HAP-1 (cell line): ENCODE data around the gene PLA2G4B.
A peak's percentile ranks its signal among the peaks of the same experiment; 100 is the strongest.

Experiments used
- DNase-seq, 2 experiments: peaks; one replicate each; pipeline ENCODE4 v3.0.0-alpha.2; 2016 to 2020; ENCODE audit warnings: low spot score in 2 of 2
- H3K27me3 ChIP-seq: fragments of 250-450 bp; sonication (Bioruptor Pico); 2 replicates; pipeline ENCODE4 v1.5.1; 2020; ENCODE audit warnings: low read depth, mild to moderate bottlenecking, moderate library complexity
- H3K36me3 ChIP-seq: fragments of 250-450 bp; sonication (Bioruptor Pico); replicated peaks from 2 replicates; pipeline ENCODE4 v1.5.1; 2020; ENCODE audit warnings: mild to moderate bottlenecking
- H3K4me1 ChIP-seq: fragments of 250-450 bp; sonication (Bioruptor Pico); 2 replicates; pipeline ENCODE4 v1.5.1; 2020; ENCODE audit warnings: mild to moderate bottlenecking
- H3K4me3 ChIP-seq: fragments of 250-450 bp; sonication (Bioruptor Pico); 2 replicates; pipeline ENCODE4 v1.5.1; 2020; ENCODE audit warnings: mild to moderate bottlenecking, moderate library complexity
- H3K9me3 ChIP-seq: fragments of 250-450 bp; sonication (Bioruptor Pico); 2 replicates; pipeline ENCODE4 v1.5.1; 2020; ENCODE audit warnings: mild to moderate bottlenecking, moderate library complexity
- in situ Hi-C: fragments of 300-500 bp; cut with MboI; formaldehyde crosslinking; loops from 3 replicates; pipeline ENCODE4 v1.14.3; 2020; ENCODE audit warnings: low sequenced_read_pairs, inconsistent platforms, mixed read lengths

Gene PLA2G4B

GRCh38 chr15:41801185-41801584 is 37.5 kb upstream of the PLA2G4B start:
- H3K36me3 ChIP-seq, result 0 out of 2 replicates have a peak, but pooled peaks cover 3% of the 10 kb centered on the region
- no peak for DNase-seq
- peaks cover 6% of the 10 kb centered on the region; the same call in 1 of the 2 replicates for H3K9me3 ChIP-seq
- in situ Hi-C loops, result no loop called here
- no peaks in the 10 kb centered on the region for H3K27me3 ChIP-seq
- no peaks in the 10 kb centered on the region for H3K4me1 ChIP-seq
- H3K4me3 ChIP-seq, result no peak overlapping the region

- no peak for DNase-seq
- Histone ChIP-seq H3K4me1 (no peaks in the 10 kb centered on the region), H3K27me3 (no peaks in the 10 kb centered on the region), H3K9me3 (peaks cover 6% of the 10 kb centered on the region; the same call in 1 of the 2 replicates), H3K36me3 (0 out of 2 replicates have a peak, but pooled peaks cover 3% of the 10 kb centered on the region), H3K4me3 (no peak overlapping the region)
- in situ Hi-C loops, result no loop called here
Observed at GRCh38 chr15:41801850-41802455, 36.7 kb upstream of the PLA2G4B start.

- Histone ChIP-seq H3K9me3 (peaks cover 6% of the 10 kb centered on the region; the same call in 1 of the 2 replicates), H3K4me1 (no peaks in the 10 kb centered on the region), H3K36me3 (0 out of 2 replicates have a peak, but pooled peaks cover 3% of the 10 kb centered on the region), H3K4me3 (no peak overlapping the region), H3K27me3 (no peaks in the 10 kb centered on the region)
- no peak for DNase-seq
- in situ Hi-C loops, result no loop called here
Observed at GRCh38 chr15:41804361-41804760, 34.3 kb upstream of the PLA2G4B start.

- no peak for DNase-seq
- Histone ChIP-seq H3K4me3 (no peak overlapping the region), H3K27me3 (no peaks in the 10 kb centered on the region), H3K9me3 (peaks cover 6% of the 10 kb centered on the region; the same call in 1 of the 2 replicates), H3K4me1 (no peaks in the 10 kb centered on the region), H3K36me3 (0 out of 2 replicates have a peak, but pooled peaks cover 3% of the 10 kb centered on the region)
- in situ Hi-C loops, result no loop called here
Observed at GRCh38 chr15:41804916-41805666, 33.6 kb upstream of the PLA2G4B start.

DNA sequence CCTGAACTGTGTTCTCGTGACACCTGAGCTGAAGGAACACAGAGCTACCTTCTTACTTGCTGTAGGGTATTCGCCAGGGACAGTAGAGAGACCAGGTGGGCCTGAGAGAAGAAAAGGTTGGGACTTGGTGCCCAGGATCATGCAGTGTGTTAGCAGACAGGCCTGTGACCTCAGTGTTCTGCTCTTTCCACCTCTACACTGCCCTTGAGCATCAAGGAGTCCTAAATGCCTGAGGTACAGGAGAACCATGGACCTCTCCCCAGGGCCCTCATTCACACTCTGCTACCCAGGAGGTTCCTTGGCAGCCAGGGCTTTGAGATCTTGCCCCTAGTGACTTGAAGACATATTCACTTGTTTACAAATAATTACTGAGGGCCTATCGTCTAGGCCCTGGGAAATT is 32.9 kb upstream of the PLA2G4B start:
- no peak overlapping the region for H3K4me3 ChIP-seq
- H3K27me3 ChIP-seq, result no peaks in the 10 kb centered on the region
- H3K9me3 ChIP-seq, result peaks cover 6% of the 10 kb centered on the region; the same call in 1 of the 2 replicates
- H3K4me1 ChIP-seq, result no peaks in the 10 kb centered on the region
- no peak for DNase-seq
- H3K36me3 ChIP-seq, result 0 out of 2 replicates have a peak, but pooled peaks cover 3% of the 10 kb centered on the region
- in situ Hi-C loops, result no loop called here

DNA sequence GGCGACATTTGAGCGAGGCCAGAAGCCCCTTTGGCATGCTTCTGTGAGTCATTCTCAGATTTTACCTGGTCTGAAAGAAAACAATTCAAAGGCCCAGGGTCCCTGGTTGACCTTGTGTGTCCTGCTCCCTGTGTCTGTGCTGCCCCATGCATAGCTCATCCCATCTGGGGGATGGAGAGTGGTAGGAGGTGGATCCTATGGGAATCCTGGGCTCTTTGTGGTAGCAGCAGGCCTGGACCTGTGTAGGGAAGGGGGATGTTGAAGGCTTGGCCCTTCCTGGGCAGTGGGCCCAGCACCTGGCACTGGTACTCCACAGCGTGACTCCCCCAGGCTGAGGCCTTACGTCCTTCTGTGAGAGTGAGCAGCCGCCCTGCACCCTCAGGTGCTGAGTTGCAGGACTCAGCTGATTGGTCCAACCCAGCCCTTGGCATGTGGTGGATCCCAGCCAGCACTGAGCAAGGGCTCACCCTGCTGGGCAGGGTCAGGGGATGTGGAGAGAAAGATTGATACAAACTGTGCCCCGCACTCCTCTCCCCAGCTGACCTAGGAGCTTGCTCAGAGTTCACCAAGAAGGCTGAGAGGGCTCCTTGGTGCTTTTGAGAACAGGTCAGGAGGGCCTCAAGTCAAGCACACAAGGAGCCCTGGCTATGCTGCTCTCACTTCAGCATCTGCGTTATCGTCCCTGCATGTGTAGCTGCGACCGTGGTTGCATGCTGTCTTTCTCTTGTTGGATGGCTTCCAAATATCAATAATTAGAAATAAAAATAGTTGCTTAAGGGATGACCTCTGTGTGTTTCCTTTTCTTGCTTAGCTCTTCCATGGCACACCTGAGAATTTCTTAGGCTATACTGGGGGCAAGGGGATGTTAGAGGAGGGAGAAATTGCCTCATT is 32.1 kb upstream of the PLA2G4B start:
- DNase-seq, result no peak

DNA sequence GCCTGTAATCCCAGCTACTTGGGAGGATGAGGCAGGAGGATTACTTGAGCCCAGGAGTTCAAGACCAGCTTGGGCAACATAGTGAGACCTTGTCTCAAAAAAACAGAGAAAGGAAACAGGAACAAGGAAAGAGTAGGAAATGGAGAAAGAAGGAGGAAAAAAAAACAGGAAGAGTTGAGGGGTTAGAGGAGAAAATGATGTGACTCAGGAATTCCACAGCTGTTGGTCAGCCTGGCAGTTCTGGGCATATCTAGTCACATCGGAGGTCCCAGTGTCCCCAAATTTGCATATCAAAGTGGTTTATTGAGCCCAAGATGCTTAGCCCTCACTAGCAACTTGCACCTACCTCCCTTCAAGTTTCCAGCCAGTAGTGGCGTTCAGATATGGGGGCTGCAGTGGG is 29.5 kb upstream of the PLA2G4B start:
- Histone ChIP-seq H3K36me3 (no peaks in the 10 kb centered on the region; the same call in 1 of the 2 replicates), H3K4me1 (no peaks in the 10 kb centered on the region), H3K4me3 (no peak overlapping the region), H3K27me3 (no peaks in the 10 kb centered on the region), H3K9me3 (no peaks in the 10 kb centered on the region)
- DNase-seq, result no peak
- in situ Hi-C loops, result no loop called here

More for the DNA sequence above, 32.1 kb upstream of the PLA2G4B start:
- Histone ChIP-seq H3K9me3 (peaks cover 3% of the 10 kb centered on the region; the same call in 1 of the 2 replicates), H3K4me1 (no peaks in the 10 kb centered on the region), H3K4me3 (no peak overlapping the region), H3K27me3 (no peaks in the 10 kb centered on the region), H3K36me3 (no peaks in the 10 kb centered on the region; the same call in 1 of the 2 replicates)
- in situ Hi-C loops, result no loop called here

DNA sequence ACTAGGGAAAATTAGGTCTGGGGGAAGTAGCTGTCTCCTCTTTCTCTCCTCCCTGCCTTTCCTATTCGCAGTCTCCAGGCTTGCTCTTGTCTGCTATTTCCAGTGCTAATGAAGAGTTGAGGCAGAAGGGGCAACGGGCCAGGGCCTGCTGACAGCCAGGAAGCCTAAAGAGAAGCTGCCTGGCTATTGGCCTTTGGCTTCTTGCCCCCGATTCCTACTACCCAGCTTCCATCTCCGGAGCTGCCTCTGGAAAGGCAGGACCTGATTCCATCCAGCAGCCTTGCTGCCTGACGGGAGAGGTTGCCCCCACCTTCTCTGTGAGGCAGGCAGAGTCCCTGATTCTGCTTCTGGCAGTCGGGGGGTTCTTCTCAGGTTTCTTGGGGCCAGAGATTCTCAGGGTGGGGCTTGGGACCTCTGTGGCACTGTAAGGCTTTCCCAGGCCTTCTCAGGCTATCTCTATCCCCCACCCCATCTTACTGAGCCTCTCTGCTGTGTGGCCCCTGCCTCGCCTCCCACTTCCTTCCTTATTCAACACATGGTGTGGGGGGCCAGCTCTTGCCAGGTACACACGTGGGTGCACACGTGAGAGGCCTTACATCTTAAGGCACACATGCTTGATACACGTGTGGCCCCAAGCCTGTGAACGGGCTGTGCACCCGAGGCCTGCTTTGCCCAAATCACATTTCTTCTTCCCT is 29.0 kb upstream of the PLA2G4B start:
- in situ Hi-C loops, result loop anchor here (5.0 to 10.0 kb wide), 3 partner anchors 37 to 245 kb away; partner anchors contain the start of gene MAPKBP1
- no peak for DNase-seq
- no peaks in the 10 kb centered on the region for H3K9me3 ChIP-seq
- H3K4me3 ChIP-seq, result no peak overlapping the region
- H3K27me3 ChIP-seq, result no peaks in the 10 kb centered on the region
- no peaks in the 10 kb centered on the region for H3K4me1 ChIP-seq
- H3K36me3 ChIP-seq, result no peaks in the 10 kb centered on the region; the same call in 1 of the 2 replicates

DNA sequence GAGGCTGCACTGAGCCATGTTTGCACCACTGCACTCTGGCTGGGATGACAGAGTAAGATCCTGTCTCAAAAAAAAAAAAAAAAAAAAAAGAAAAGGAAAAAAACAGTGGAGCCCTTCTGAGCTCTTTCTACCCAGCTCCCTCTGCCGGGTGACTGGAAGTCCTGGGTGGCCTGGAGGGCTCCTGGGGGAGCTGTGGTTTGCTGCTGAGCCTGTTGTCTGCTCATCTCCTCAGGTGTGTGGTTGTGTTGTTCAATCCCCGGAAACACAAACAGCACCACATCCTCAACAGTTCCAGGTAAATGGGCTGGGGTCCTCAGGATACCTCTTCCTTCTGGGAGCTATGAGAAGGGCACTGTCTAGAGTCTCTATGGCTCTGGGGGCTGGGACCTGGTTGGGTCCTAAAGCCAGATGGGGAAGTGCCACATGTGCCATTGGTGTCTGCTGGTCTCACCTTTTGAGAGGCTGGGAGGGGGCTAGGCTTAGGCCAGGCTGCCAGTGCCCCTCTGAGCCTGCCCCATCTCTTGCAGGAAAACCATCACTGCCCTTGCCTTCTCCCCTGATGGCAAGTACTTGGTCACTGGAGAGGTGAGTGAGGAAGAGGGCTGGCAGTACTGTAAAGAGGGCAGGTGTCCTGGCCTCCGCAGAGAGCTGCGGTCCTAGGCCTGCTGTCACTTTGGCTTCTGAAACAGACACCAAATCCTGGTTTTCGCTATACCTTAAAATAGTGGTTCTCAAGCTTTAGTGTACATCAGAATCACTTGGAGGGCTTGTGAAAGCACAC is 27.8 kb upstream of the PLA2G4B start:
- H3K9me3 ChIP-seq, result no peaks in the 10 kb centered on the region
- no peak overlapping the region for H3K4me3 ChIP-seq
- in situ Hi-C loops, result loop anchor here (5.0 to 10.0 kb wide), 3 partner anchors 39 to 246 kb away; partner anchors contain the start of gene MAPKBP1
- H3K36me3 ChIP-seq, result peaks cover 5% of the 10 kb centered on the region
- DNase-seq, result no peak
- no peaks in the 10 kb centered on the region for H3K4me1 ChIP-seq
- no peaks in the 10 kb centered on the region for H3K27me3 ChIP-seq

DNA sequence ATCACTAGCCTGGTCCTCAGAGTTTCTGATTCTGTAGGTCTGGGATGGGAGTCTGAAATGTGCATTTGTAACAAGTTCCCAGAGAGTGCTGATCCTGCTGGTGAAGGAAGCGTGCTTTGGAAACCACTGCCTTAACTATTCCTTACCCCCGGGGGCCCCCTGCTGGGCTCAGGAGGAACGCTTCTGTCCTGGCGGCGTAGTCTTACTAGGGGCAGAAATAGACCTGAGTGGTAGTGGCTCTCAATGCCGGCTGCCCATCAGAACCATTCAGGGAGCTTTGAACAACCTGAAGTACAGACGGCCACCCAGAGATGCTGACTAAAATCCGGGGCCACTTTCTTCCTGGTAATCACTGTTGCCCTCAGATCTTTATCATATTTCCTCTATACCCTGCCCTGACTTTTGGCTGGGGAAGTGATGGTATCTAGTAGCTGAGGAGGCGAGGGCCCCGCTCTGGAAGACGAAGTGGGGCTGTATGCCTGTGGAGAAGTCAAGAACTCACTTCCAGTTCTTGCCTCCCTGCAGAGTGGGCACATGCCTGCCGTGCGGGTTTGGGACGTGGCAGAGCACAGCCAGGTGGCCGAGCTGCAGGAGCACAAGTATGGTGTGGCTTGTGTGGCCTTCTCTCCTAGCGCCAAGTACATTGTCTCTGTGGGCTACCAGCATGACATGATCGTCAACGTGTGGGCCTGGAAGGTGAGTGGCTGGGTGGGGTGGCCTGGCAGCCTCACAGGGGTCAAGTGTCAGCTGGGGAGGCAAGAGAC is 27.0 kb upstream of the PLA2G4B start:
- Histone ChIP-seq H3K4me1 (no peaks in the 10 kb centered on the region), H3K27me3 (no peaks in the 10 kb centered on the region), H3K36me3 (peaks cover 7% of the 10 kb centered on the region), H3K9me3 (no peaks in the 10 kb centered on the region), H3K4me3 (no peak overlapping the region)
- peak; percentile 76 to 90 for DNase-seq
- in situ Hi-C loops, result loop anchor here (5.0 to 10.0 kb wide), 3 partner anchors 39 to 247 kb away; partner anchors contain the start of gene MAPKBP1

GRCh38 chr15:41812820-41813375 is 25.7 kb upstream of the PLA2G4B start:
- no peak overlapping the region for H3K4me3 ChIP-seq
- no peaks in the 10 kb centered on the region for H3K27me3 ChIP-seq
- no peaks in the 10 kb centered on the region for H3K9me3 ChIP-seq
- H3K36me3 ChIP-seq, result peaks cover 12% of the 10 kb centered on the region
- H3K4me1 ChIP-seq, result no peaks in the 10 kb centered on the region
- in situ Hi-C loops, result loop anchor here (5.0 to 10.0 kb wide), 3 partner anchors 41 to 248 kb away; partner anchors contain the start of gene MAPKBP1
- no peak for DNase-seq
